SK-N-SH treated with all-trans-retinoic acid at 6 μM for 48 hours (cell line): Measurements from ENCODE around the gene DHX34.
"Not testable (repeated sequence)": the region's sequence is repeated elsewhere in the genome, so short reads cannot be mapped to it uniquely, and the experiment has no call there.

ENCODE experiments used
- ATAC-seq: fragments of 200-7000 bp; cut with Tn5 transposase; 3 replicates; pipeline ENCODE4 v1.9.1; 2020; ENCODE audit warnings: mild to moderate bottlenecking, moderate library complexity
- BACH2 ChIP-seq: fragments of 250-450 bp; sonication (Bioruptor Pico); IDR thresholded peaks from 2 replicates; pipeline ENCODE4 v1.9.0; 2021; ENCODE audit warnings: mild to moderate bottlenecking, borderline replicate concordance
- CREB5 ChIP-seq: fragments of 250-450 bp; sonication (Bioruptor Pico); IDR thresholded peaks from 2 replicates; pipeline ENCODE4 v1.5.1; 2020; ENCODE audit warnings: low read depth, mild to moderate bottlenecking, moderate library complexity
- CSDC2 ChIP-seq: fragments of 250-450 bp; sonication (Bioruptor Pico); IDR thresholded peaks from 2 replicates; pipeline ENCODE4 v1.5.0; 2020; ENCODE audit warnings: mild to moderate bottlenecking, moderate library complexity
- CSRNP3 ChIP-seq: fragments of 250-450 bp; sonication (Bioruptor Pico); IDR thresholded peaks from 2 replicates; pipeline ENCODE4 v1.5.1; 2021; ENCODE audit warnings: mild to moderate bottlenecking, moderate library complexity
- ESRRG ChIP-seq: fragments of 250-450 bp; sonication (Bioruptor Pico); IDR thresholded peaks from 2 replicates; pipeline ENCODE4 v1.6.1; 2021; ENCODE audit warnings: mild to moderate bottlenecking
- GLIS3 ChIP-seq: fragments of 250-450 bp; sonication (Bioruptor Pico); IDR thresholded peaks from 2 replicates; pipeline ENCODE4 v1.5.0; 2020; ENCODE audit warnings: mild to moderate bottlenecking, moderate library complexity
- ISL1 ChIP-seq: fragments of 250-450 bp; sonication (Bioruptor Pico); IDR thresholded peaks from 2 replicates; pipeline ENCODE4 v2.1.2; 2022; ENCODE audit warnings: mild to moderate bottlenecking, moderate library complexity
- OSR1 ChIP-seq: fragments of 250-450 bp; sonication (Bioruptor Pico); IDR thresholded peaks from 2 replicates; pipeline ENCODE4 v1.8.0; 2022; ENCODE audit warnings: moderate library complexity, mild to moderate bottlenecking, inconsistent platforms
- PATZ1 ChIP-seq: fragments of 250-450 bp; sonication (Bioruptor Pico); IDR thresholded peaks from 2 replicates; pipeline ENCODE4 v1.8.0; 2020; ENCODE audit warnings: mild to moderate bottlenecking, moderate library complexity, borderline replicate concordance
- POU6F1 ChIP-seq: fragments of 250-450 bp; sonication (Bioruptor Pico); IDR thresholded peaks from 2 replicates; pipeline ENCODE4 v1.8.0; 2021; ENCODE audit warnings: low read depth, mild to moderate bottlenecking, moderate library complexity, borderline replicate concordance
- SNAI2 ChIP-seq: fragments of 250-450 bp; sonication (Bioruptor Pico); IDR thresholded peaks from 2 replicates; pipeline ENCODE4 v1.5.0; 2020; ENCODE audit warnings: mild to moderate bottlenecking, moderate library complexity
- TCF4 ChIP-seq: fragments of 250-450 bp; sonication (Bioruptor Pico); IDR thresholded peaks from 2 replicates; pipeline ENCODE4 v1.8.0; 2021; ENCODE audit warnings: mild to moderate bottlenecking, moderate library complexity, borderline replicate concordance
- TSHZ2 ChIP-seq: fragments of 250-450 bp; sonication (Bioruptor Pico); IDR thresholded peaks from 2 replicates; pipeline ENCODE4 v1.5.0; 2020; ENCODE audit warnings: mild to moderate bottlenecking, moderate library complexity
- ZFP3 ChIP-seq: fragments of 250-450 bp; sonication (Bioruptor Pico); IDR thresholded peaks from 2 replicates; pipeline ENCODE4 v1.5.0; 2020; ENCODE audit warnings: mild to moderate bottlenecking, moderate library complexity
- ZFP30 ChIP-seq: fragments of 450-650 bp; formaldehyde crosslinking; IDR thresholded peaks from 2 replicates; pipeline ENCODE4 v1.5.0; 2022; ENCODE audit warnings: mild to moderate bottlenecking, moderate library complexity
- ZNF565 ChIP-seq: fragments of 450-650 bp; formaldehyde crosslinking; conservative IDR thresholded peaks from 2 replicates; pipeline ENCODE4 v1.5.0; 2020; ENCODE audit warnings: low read depth, mild to moderate bottlenecking, moderate library complexity
- ZNF70 ChIP-seq: fragments of 450-650 bp; formaldehyde crosslinking; IDR thresholded peaks from 2 replicates; pipeline ENCODE4 v1.5.0; 2020; ENCODE audit warnings: mild to moderate bottlenecking, moderate library complexity
- ZNF8 ChIP-seq: fragments of 450-650 bp; formaldehyde crosslinking; IDR thresholded peaks from 2 replicates; pipeline ENCODE4 v1.5.0; 2020; ENCODE audit warnings: mild to moderate bottlenecking, moderate library complexity

The DHX34 gene

GRCh38 chr19:47380559-47380958 is 31.4 kb downstream of the DHX34 start:
- no peak for ATAC-seq
- TF ChIP-seq ZFP3: no peak
- no peak for TF ChIP-seq TSHZ2 (CRISPR knock-in tag)
- TF ChIP-seq POU6F1 (CRISPR knock-in tag): no peak
- no peak for TF ChIP-seq ZNF70
- no peak for TF ChIP-seq CSRNP3 (CRISPR knock-in tag)
- no peak for TF ChIP-seq PATZ1
- TF ChIP-seq ESRRG: no peak

- TF ChIP-seq ISL1 (no peak), OSR1 (CRISPR knock-in tag) (no peak), ZNF565 (CRISPR knock-in tag) (no peak), SNAI2 (CRISPR knock-in tag) (no peak), ZFP30 (CRISPR knock-in tag) (no peak), TCF4 (no peak), TSHZ2 (CRISPR knock-in tag) (no peak)
- ATAC-seq: no peak
Observed at GRCh38 chr19:47381121-47381520, 32.0 kb downstream of the DHX34 start.

GRCh38 chr19:47381653-47382279 is 32.7 kb downstream of the DHX34 start:
- ATAC-seq: no peak
- TF ChIP-seq CSRNP3 (CRISPR knock-in tag): no peak
- TF ChIP-seq ZNF70: no peak
- no peak for TF ChIP-seq BACH2 (CRISPR knock-in tag)
- TF ChIP-seq CREB5 (CRISPR knock-in tag): no peak
- TF ChIP-seq CSDC2 (CRISPR knock-in tag): no peak
- TF ChIP-seq POU6F1 (CRISPR knock-in tag): no peak
- no peak for TF ChIP-seq ZFP3
- TF ChIP-seq ESRRG: no peak
- no peak for TF ChIP-seq ZNF8 (CRISPR knock-in tag)
- no peak for TF ChIP-seq GLIS3 (CRISPR knock-in tag)
- TF ChIP-seq OSR1 (CRISPR knock-in tag): no peak
- no peak for TF ChIP-seq TCF4

GRCh38 chr19:47383890-47384289 is 34.8 kb downstream of the DHX34 start:
- not testable (repeated sequence) for ATAC-seq

- ATAC-seq: not testable (repeated sequence)
Observed at GRCh38 chr19:47384533-47384932, 35.4 kb downstream of the DHX34 start.

- not testable (repeated sequence) for ATAC-seq
Observed at GRCh38 chr19:47386582-47386981, 37.5 kb downstream of the DHX34 start.
